H9 (cell line): Measurements from ENCODE around the gene MRPL20. TPM values are rescaled to one million over a fixed set of nuclear protein-coding genes. Genes with fewer than 3 reads are reported as not detected.
"Not testable (repeated sequence)": the region's sequence is repeated elsewhere in the genome, so short reads cannot be mapped to it uniquely, and the experiment has no call there.

ENCODE experiments used
- DNase-seq: peaks from one replicate; pipeline ENCODE4 v3.0.0-alpha.2; 2017
- H2AFZ ChIP-seq: one replicate; pipeline ENCODE4 v1.6.1; 2013; ENCODE audit warnings: mild to moderate bottlenecking, low read length, control low read depth, moderate library complexity
- H2AK5ac ChIP-seq: 2 replicates; pipeline ENCODE4 v1.6.1; 2013; ENCODE audit warnings: low read length, control low read depth, mixed read lengths; ENCODE audit not compliant: insufficient read length
- H2BK120ac ChIP-seq: one replicate; pipeline ENCODE4 v1.6.1; 2013; ENCODE audit warnings: low read depth, mild to moderate bottlenecking, low read length, control low read depth, inconsistent platforms; ENCODE audit not compliant: poor library complexity, severe bottlenecking
- H2BK12ac ChIP-seq: 2 replicates; pipeline ENCODE4 v1.6.1; 2013; ENCODE audit warnings: low read length, control low read depth, mixed read lengths, low read depth; ENCODE audit not compliant: insufficient read length
- H2BK15ac ChIP-seq: 2 replicates; pipeline ENCODE4 v1.6.1; 2013; ENCODE audit warnings: low read depth, low read length, control low read depth
- H2BK20ac ChIP-seq: one replicate; pipeline ENCODE4 v1.6.1; 2013; ENCODE audit warnings: low read depth, mild to moderate bottlenecking, low read length, control low read depth, inconsistent platforms; ENCODE audit not compliant: poor library complexity, severe bottlenecking
- H2BK5ac ChIP-seq: 2 replicates; pipeline ENCODE4 v1.6.1; 2013; ENCODE audit warnings: low read length, control low read depth, mixed read lengths; ENCODE audit not compliant: insufficient read length
- H3K14ac ChIP-seq: 2 replicates; pipeline ENCODE4 v1.6.1; 2013; ENCODE audit warnings: low read length, control low read depth; ENCODE audit not compliant: insufficient read depth
- H3K18ac ChIP-seq: 2 replicates; pipeline ENCODE4 v1.6.1; 2013; ENCODE audit warnings: low read depth, mild to moderate bottlenecking, mixed read lengths, low read length, control low read depth; ENCODE audit not compliant: insufficient read length
- H3K23ac ChIP-seq: 2 replicates; pipeline ENCODE4 v1.6.1; 2013; ENCODE audit warnings: low read length, control low read depth, mixed read lengths, low read depth; ENCODE audit not compliant: insufficient read length
- H3K23me2 ChIP-seq: 2 replicates; pipeline ENCODE4 v1.6.1; 2013; ENCODE audit warnings: low read depth, mild to moderate bottlenecking, mixed read lengths, low read length, control low read depth; ENCODE audit not compliant: insufficient read length, poor library complexity, severe bottlenecking
- H3K27ac ChIP-seq: 2 replicates; pipeline ENCODE4 v1.5.1; 2013; ENCODE audit warnings: low read length, control low read depth, mixed read lengths, low read depth; ENCODE audit not compliant: insufficient read length
- H3K27me3 ChIP-seq: 2 replicates; pipeline ENCODE4 v1.6.1; 2013; ENCODE audit warnings: low read length, control low read depth, inconsistent platforms; ENCODE audit not compliant: insufficient read depth
- H3K4ac ChIP-seq: 2 replicates; pipeline ENCODE4 v1.6.1; 2013; ENCODE audit warnings: low read depth, mild to moderate bottlenecking, control low read depth, inconsistent platforms, low read length, moderate library complexity
- H3K4me1 ChIP-seq: 2 replicates; pipeline ENCODE4 v1.6.1; 2013; ENCODE audit warnings: low read length, control low read depth, inconsistent platforms; ENCODE audit not compliant: insufficient read depth
- H3K4me2 ChIP-seq: 2 replicates; pipeline ENCODE4 v1.6.1; 2013; ENCODE audit warnings: low read length, control low read depth, mixed read lengths; ENCODE audit not compliant: insufficient read length, insufficient read depth
- H3K56ac ChIP-seq: 2 replicates; pipeline ENCODE4 v1.6.1; 2013; ENCODE audit warnings: low read depth, mild to moderate bottlenecking, mixed read lengths, low read length, control low read depth; ENCODE audit not compliant: insufficient read length
- H3K79me1 ChIP-seq: 2 replicates; pipeline ENCODE4 v1.6.1; 2013; ENCODE audit warnings: low read depth, mild to moderate bottlenecking, moderate library complexity, low read length, control low read depth, inconsistent platforms; ENCODE audit not compliant: insufficient read depth, poor library complexity, severe bottlenecking
- H3K79me2 ChIP-seq: 2 replicates; pipeline ENCODE4 v1.6.1; 2013; ENCODE audit warnings: low read length, control low read depth, inconsistent platforms; ENCODE audit not compliant: insufficient read depth
- H3K9ac ChIP-seq: 2 replicates; pipeline ENCODE4 v1.6.1; 2013; ENCODE audit warnings: low read length, control low read depth, mixed read lengths; ENCODE audit not compliant: insufficient read length; ENCODE audit errors: extremely low read depth
- H3K9me3 ChIP-seq: one replicate; pipeline ENCODE4 v1.6.1; 2013; ENCODE audit warnings: low read depth, low read length, inconsistent platforms; ENCODE audit not compliant: control insufficient read depth
- H3T11ph ChIP-seq: one replicate; pipeline ENCODE4 v1.6.1; 2013; ENCODE audit warnings: mild to moderate bottlenecking, low read length, control low read depth, inconsistent platforms
- H4K20me1 ChIP-seq: one replicate; pipeline ENCODE4 v1.6.1; 2013; ENCODE audit not compliant: control insufficient read depth, insufficient read length, insufficient read depth
- H4K5ac ChIP-seq: 2 replicates; pipeline ENCODE4 v1.6.1; 2013; ENCODE audit warnings: low read depth, mild to moderate bottlenecking, mixed read lengths, low read length, control low read depth; ENCODE audit not compliant: insufficient read length
- H4K8ac ChIP-seq: replicated peaks from 2 replicates; pipeline ENCODE4 v1.6.1; 2013; ENCODE audit warnings: low read length, control low read depth, mixed read lengths, low read depth; ENCODE audit not compliant: insufficient read length
- H4K91ac ChIP-seq: 2 replicates; pipeline ENCODE4 v1.6.1; 2013; ENCODE audit warnings: low read depth, mild to moderate bottlenecking, moderate library complexity, mixed read lengths, low read length, control low read depth; ENCODE audit not compliant: insufficient read length
- H3K27ac Mint-ChIP-seq, 3 experiments: 2 replicates in 2 of 3; 3 replicates in 1 of 3; pipeline ENCODE4 v1.8.0; 2020 to 2021; ENCODE audit warnings: mixed read lengths in 3 of 3, mild to moderate bottlenecking in 1 of 3, moderate library complexity in 1 of 3
- H3K27me3 Mint-ChIP-seq: 2 replicates; pipeline ENCODE4 v1.8.0; 2021; ENCODE audit warnings: low read depth, mild to moderate bottlenecking, moderate library complexity, mixed read lengths
- H3K36me3 Mint-ChIP-seq, 3 experiments: 2 replicates in 2 of 3; 3 replicates in 1 of 3; pipeline ENCODE4 v1.8.0; 2020 to 2021; ENCODE audit warnings: low read depth in 3 of 3, mixed read lengths in 3 of 3; ENCODE audit not compliant: insufficient read depth in 1 of 3
- H3K4me1 Mint-ChIP-seq, 2 experiments: 2 replicates each; pipeline ENCODE4 v1.8.0; 2020; ENCODE audit warnings: mixed read lengths in 2 of 2
- H3K4me3 Mint-ChIP-seq, 2 experiments: 2 replicates in 1 of 2; 3 replicates in 1 of 2; pipeline ENCODE4 v1.8.0; 2020 to 2021; ENCODE audit warnings: mild to moderate bottlenecking in 2 of 2, mixed read lengths in 2 of 2, moderate library complexity in 1 of 2
- H3K9me3 Mint-ChIP-seq, 2 experiments: 2 replicates in 1 of 2; 3 replicates in 1 of 2; pipeline ENCODE4 v1.8.0; 2020; ENCODE audit warnings: mild to moderate bottlenecking in 2 of 2, mixed read lengths in 2 of 2, moderate library complexity in 1 of 2
- WGBS: extraction: QIAGEN DNeasy Blood & Tissue Kit; methylation state at CpG from one replicate; pipeline ENCODE4 v1.1.7; 2013; ENCODE audit warnings: missing lambda C conversion rate, low lambda C conversion rate, mixed read lengths; ENCODE audit not compliant: insufficient read length; ENCODE audit errors: extremely low coverage; 5-methylcytosine and 5-hydroxymethylcytosine counted together
- total RNA-seq: library from RNA; stranded (reverse); gene quantifications from 2 replicates; pipeline ENCODE4 v1.2.1, GENCODE V29; 2021
- TF ChIP-seq, protein P1 (sequence below): fragments of 200-600 bp; sonication (generic); conservative IDR thresholded peaks from 3 replicates; pipeline ENCODE4 v1.8.0; 2021; ENCODE audit warnings: antibody characterized with exemption, mild to moderate bottlenecking

The MRPL20 gene
- total RNA-seq, 1 experiment from 2014 or later: 162 TPM

DNA sequence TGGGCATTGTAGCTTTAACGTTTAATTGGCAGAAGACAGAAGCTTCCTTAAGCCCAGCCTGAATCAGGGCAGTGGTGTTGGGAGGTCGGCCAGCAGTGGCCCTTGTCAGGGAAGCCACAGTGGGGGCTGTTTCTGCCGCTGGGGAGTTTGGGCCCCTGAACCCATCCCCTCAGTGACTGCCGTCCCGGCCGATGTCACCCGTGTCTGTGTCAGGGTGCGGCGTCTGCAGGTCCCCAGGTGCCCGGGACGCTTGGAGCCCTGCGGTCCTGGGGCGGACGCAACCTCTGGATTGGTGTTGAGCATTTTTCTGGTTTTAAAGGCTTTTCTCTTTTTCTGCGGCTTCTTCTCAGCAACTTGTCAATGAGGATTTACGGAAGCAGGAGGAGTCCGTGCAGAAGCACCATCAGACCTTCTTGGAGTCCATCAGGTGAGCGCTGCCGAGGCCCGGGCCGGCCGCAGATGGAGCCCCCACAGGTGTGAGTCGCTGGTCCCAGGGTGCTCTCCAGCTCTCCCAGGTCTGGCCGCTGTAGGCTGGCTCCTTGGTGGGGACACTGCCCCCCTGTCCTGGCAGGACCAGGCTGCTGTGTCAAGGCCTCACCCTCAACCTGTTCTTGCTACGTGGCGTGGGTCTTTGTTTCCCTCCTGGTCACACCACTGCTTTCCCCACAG, 44.7 kb upstream of the MRPL20 start:
- no CpG with 5 or more reads among the region's 26 CpGs for WGBS
- H3K27ac ChIP-seq: no peak overlapping the region
- TF ChIP-seq, protein P1, sequence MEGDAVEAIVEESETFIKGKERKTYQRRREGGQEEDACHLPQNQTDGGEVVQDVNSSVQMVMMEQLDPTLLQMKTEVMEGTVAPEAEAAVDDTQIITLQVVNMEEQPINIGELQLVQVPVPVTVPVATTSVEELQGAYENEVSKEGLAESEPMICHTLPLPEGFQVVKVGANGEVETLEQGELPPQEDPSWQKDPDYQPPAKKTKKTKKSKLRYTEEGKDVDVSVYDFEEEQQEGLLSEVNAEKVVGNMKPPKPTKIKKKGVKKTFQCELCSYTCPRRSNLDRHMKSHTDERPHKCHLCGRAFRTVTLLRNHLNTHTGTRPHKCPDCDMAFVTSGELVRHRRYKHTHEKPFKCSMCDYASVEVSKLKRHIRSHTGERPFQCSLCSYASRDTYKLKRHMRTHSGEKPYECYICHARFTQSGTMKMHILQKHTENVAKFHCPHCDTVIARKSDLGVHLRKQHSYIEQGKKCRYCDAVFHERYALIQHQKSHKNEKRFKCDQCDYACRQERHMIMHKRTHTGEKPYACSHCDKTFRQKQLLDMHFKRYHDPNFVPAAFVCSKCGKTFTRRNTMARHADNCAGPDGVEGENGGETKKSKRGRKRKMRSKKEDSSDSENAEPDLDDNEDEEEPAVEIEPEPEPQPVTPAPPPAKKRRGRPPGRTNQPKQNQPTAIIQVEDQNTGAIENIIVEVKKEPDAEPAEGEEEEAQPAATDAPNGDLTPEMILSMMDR: no peak

GRCh38 chr1:1450616-1451015, 43.5 kb upstream of the MRPL20 start:
- H3K27me3 Mint-ChIP-seq, H3K4me3 Mint-ChIP-seq: not testable (repeated sequence)

More for the DNA sequence above, 44.7 kb upstream of the MRPL20 start:
- no peak overlapping the region for H3K9ac ChIP-seq
- H2AK5ac ChIP-seq: no peak overlapping the region
- no peak overlapping the region for H3K4ac ChIP-seq
- Mint-ChIP-seq H3K36me3 (no peaks in the 10 kb centered on the region), H3K27me3 (peaks cover 6% of the 10 kb centered on the region), H3K27ac (no peak overlapping the region), H3K4me1 (no peaks in the 10 kb centered on the region), H3K4me3 (no peak overlapping the region), H3K9me3 (no peaks in the 10 kb centered on the region)
- H3K79me2 ChIP-seq: no peaks in the 10 kb centered on the region
- H2BK20ac ChIP-seq: no peak overlapping the region
- H4K20me1 ChIP-seq: no peaks in the 10 kb centered on the region
- H3T11ph ChIP-seq: no peak overlapping the region
- H4K91ac ChIP-seq: no peak overlapping the region
- H3K14ac ChIP-seq: no peak overlapping the region
- H3K56ac ChIP-seq: no peak overlapping the region
- no peak overlapping the region for H3K18ac ChIP-seq
- no peak overlapping the region for H3K4me2 ChIP-seq
- H2BK15ac ChIP-seq: no peak overlapping the region
- no peak overlapping the region for H2BK12ac ChIP-seq
- no peak overlapping the region for H4K8ac ChIP-seq
- H3K23me2 ChIP-seq: no peaks in the 10 kb centered on the region
- H2BK120ac ChIP-seq: no peak overlapping the region
- H3K23ac ChIP-seq: no peak overlapping the region
- H2AFZ ChIP-seq: no peak overlapping the region
- no peak overlapping the region for H4K5ac ChIP-seq
- no peaks in the 10 kb centered on the region for H3K9me3 ChIP-seq
- H3K4me1 ChIP-seq: no peaks in the 10 kb centered on the region
- H3K79me1 ChIP-seq: no peaks in the 10 kb centered on the region
- H2BK5ac ChIP-seq: no peak overlapping the region
- no peaks in the 10 kb centered on the region for H3K27me3 ChIP-seq
- DNase-seq: no peak

More at GRCh38 chr1:1450616-1451015, 43.5 kb upstream of the MRPL20 start:
- not testable (repeated sequence) for H3K14ac ChIP-seq, H3K9ac ChIP-seq, H2BK12ac ChIP-seq, H2BK20ac ChIP-seq, DNase-seq, H3K79me1 ChIP-seq, H3K23me2 ChIP-seq, H3K4me2 ChIP-seq, H2BK15ac ChIP-seq, H3K9me3 Mint-ChIP-seq, H3K4me1 Mint-ChIP-seq, H2BK120ac ChIP-seq, H3K9me3 ChIP-seq, H3K4me1 ChIP-seq, H2BK5ac ChIP-seq, H3K27ac ChIP-seq, H4K91ac ChIP-seq, H2AK5ac ChIP-seq, H3K27ac Mint-ChIP-seq, H3K79me2 ChIP-seq, H3K27me3 ChIP-seq, H3K18ac ChIP-seq, H3K23ac ChIP-seq, H3T11ph ChIP-seq, H3K4ac ChIP-seq, H2AFZ ChIP-seq, H3K36me3 Mint-ChIP-seq, H4K5ac ChIP-seq, H3K56ac ChIP-seq, H4K20me1 ChIP-seq, H4K8ac ChIP-seq
- WGBS: no CpG with 5 or more reads among the region's 22 CpGs
